Activated naive CD4-positive, alpha-beta T cell treated with anti-CD3 and anti-CD28 coated beads, Interleukin-2, amount 10 ng/mL, durations not matched to agents 5 hours and 36 hours (primary cell): ENCODE data around the gene RASL12. TPM values are rescaled to one million over a fixed set of nuclear protein-coding genes. Genes with fewer than 3 reads are reported as not detected.

ENCODE experiments used
- total RNA-seq, 2 experiments: library from RNA; stranded (reverse); gene quantifications; one replicate each; pipeline ENCODE4 v1.2.3, GENCODE V29; 2021

RASL12 gene
- total RNA-seq: not detected

GRCh38 chr15:65067645-65068402 is at the start of gene RASL12:
RASL12 (minus strand) TSS chr15:65067991; CDS start chr15:65067835, 156 bp downstream.

GRCh38 chr15:65115086-65115485 is 47.3 kb upstream of the RASL12 start, which contains the start of gene UBAP1L:
UBAP1L (minus strand) TSS chr15:65115200; CDS start chr15:65106215, 8,985 bp downstream.

GRCh38 chr15:65076486-65077290 is 8.9 kb upstream of the RASL12 start, which contains the start of gene KBTBD13:
KBTBD13 (plus strand) TSS chr15:65076746; CDS start chr15:65076816, 70 bp downstream.

GRCh38 chr15:65044724-65045481 is 22.9 kb downstream of the RASL12 start, which contains the start of gene SLC51B:
SLC51B (plus strand) TSS chr15:65045387; CDS start chr15:65050005, 4,618 bp downstream.

GRCh38 chr15:65028921-65029735 is 38.7 kb downstream of the RASL12 start, which contains the start of gene MTFMT:
MTFMT (minus strand) TSS chr15:65029639; CDS start chr15:65029613, 26 bp downstream.

Other genes with a start within 250 kb of the RASL12 start
- gene PIF1, start 242.3 kb downstream of the RASL12 start, total RNA-seq: 10 to 100 TPM; 41.6 to 42.5 TPM
- 10 to 100 TPM; 22.2 TPM for gene PLEKHO2, start 226.1 kb downstream of the RASL12 start, total RNA-seq
- gene ANKDD1A, start 156.1 kb downstream of the RASL12 start, total RNA-seq: 1 to 10 TPM; 6.7 to 6.9 TPM
- gene SPG21, start 78.1 kb downstream of the RASL12 start, total RNA-seq: 10 to 100 TPM; 53.7 to 54.6 TPM
- gene MTFMT, start 38.4 kb downstream of the RASL12 start, total RNA-seq: 10 to 100 TPM; 14.0 to 15.3 TPM
- not detected for gene SLC51B, start 22.6 kb downstream of the RASL12 start, total RNA-seq
- gene KBTBD13, start 8.8 kb upstream of the RASL12 start, total RNA-seq: not detected
- gene UBAP1L, start 47.2 kb upstream of the RASL12 start, total RNA-seq: 1 to 10 TPM; 4.5 to 4.9 TPM
- 10 to 100 TPM; 32.7 to 33.8 TPM for gene PDCD7, start 65.8 kb upstream of the RASL12 start, total RNA-seq
- gene CLPX, start 117.4 kb upstream of the RASL12 start, total RNA-seq: 10 to 100 TPM; 46.2 to 50.4 TPM
- under 1 TPM in 1 of 2 experiments, not detected in 1; 0.05 TPM for gene CILP, start 143.5 kb upstream of the RASL12 start, total RNA-seq
- 10 to 100 TPM; 15.9 to 16.0 TPM for gene PARP16, start 218.9 kb upstream of the RASL12 start, total RNA-seq
- gene RNU5A-1, start 228.1 kb upstream of the RASL12 start, total RNA-seq: not detected
- not detected for gene RNU5B-1, start 236.7 kb upstream of the RASL12 start, total RNA-seq